ENCODE measurements around the gene HCN4.

DNA sequence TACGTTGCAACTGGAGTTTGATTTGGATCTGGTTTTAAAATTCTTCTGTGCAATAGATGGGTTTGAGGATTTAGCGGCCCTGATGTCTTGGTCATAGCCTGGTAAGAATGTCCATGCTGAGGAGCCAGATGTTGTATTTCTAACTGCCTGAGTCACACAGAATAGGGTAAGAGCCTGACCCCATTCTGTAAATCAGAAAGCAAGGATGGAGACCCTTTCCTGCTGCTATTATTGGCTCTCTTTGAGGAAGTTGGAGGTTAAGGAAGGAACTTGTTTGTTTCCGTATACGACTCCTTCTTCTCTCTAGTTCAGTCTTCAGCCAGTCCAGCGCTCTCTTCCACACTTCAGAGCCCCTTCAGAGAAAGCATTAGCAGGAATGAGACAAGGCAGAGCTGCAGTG lies 65.1 kb downstream of the HCN4 start:
- no peak for TF ChIP-seq CTCF (IDR thresholded peaks at IDR 0.05)
- TF ChIP-seq POLR2A (IDR thresholded peaks at IDR 0.05) = no peak

Data from esophagus squamous epithelium (tissue), 4 donors.